ENCODE measurements around the gene COPS9.

DNA sequence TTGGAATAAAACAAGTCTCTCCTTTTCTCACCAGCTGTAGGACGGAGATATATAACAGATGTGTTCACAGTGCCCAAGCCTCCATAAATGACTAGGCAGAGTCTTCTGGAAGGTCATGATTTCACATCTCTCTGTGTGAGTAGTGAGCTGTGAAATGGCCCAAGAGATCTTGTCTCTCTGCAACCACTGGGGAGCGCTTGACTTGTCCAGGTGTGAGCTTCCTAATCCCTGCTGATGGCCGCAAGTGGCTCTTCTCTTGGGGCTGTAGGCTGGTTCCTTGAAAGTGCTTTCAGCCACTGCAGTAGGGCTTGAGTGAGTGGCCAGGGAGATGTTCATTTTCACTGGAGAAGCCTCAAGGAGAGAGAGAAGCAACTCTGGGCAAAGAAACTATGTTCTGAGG, 42.5 kb upstream of the COPS9 start:
- TF ChIP-seq, protein P1, sequence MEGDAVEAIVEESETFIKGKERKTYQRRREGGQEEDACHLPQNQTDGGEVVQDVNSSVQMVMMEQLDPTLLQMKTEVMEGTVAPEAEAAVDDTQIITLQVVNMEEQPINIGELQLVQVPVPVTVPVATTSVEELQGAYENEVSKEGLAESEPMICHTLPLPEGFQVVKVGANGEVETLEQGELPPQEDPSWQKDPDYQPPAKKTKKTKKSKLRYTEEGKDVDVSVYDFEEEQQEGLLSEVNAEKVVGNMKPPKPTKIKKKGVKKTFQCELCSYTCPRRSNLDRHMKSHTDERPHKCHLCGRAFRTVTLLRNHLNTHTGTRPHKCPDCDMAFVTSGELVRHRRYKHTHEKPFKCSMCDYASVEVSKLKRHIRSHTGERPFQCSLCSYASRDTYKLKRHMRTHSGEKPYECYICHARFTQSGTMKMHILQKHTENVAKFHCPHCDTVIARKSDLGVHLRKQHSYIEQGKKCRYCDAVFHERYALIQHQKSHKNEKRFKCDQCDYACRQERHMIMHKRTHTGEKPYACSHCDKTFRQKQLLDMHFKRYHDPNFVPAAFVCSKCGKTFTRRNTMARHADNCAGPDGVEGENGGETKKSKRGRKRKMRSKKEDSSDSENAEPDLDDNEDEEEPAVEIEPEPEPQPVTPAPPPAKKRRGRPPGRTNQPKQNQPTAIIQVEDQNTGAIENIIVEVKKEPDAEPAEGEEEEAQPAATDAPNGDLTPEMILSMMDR (IDR thresholded peaks at IDR 0.05) = no peak
- TF ChIP-seq, protein P2, sequence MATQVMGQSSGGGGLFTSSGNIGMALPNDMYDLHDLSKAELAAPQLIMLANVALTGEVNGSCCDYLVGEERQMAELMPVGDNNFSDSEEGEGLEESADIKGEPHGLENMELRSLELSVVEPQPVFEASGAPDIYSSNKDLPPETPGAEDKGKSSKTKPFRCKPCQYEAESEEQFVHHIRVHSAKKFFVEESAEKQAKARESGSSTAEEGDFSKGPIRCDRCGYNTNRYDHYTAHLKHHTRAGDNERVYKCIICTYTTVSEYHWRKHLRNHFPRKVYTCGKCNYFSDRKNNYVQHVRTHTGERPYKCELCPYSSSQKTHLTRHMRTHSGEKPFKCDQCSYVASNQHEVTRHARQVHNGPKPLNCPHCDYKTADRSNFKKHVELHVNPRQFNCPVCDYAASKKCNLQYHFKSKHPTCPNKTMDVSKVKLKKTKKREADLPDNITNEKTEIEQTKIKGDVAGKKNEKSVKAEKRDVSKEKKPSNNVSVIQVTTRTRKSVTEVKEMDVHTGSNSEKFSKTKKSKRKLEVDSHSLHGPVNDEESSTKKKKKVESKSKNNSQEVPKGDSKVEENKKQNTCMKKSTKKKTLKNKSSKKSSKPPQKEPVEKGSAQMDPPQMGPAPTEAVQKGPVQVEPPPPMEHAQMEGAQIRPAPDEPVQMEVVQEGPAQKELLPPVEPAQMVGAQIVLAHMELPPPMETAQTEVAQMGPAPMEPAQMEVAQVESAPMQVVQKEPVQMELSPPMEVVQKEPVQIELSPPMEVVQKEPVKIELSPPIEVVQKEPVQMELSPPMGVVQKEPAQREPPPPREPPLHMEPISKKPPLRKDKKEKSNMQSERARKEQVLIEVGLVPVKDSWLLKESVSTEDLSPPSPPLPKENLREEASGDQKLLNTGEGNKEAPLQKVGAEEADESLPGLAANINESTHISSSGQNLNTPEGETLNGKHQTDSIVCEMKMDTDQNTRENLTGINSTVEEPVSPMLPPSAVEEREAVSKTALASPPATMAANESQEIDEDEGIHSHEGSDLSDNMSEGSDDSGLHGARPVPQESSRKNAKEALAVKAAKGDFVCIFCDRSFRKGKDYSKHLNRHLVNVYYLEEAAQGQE (IDR thresholded peaks at IDR 0.05; ENCODE audit: insufficient read depth in 1 of 2, low read depth in 2 of 2, low read length in 1 of 2) = no peak
- no peak for TF ChIP-seq POLR2AphosphoS5 (IDR thresholded peaks at IDR 0.05; ENCODE audit: low read depth, low read length)
- no peak for TF ChIP-seq TCF7L2 (IDR thresholded peaks at IDR 0.05; ENCODE audit: low read depth, low read length)
